Measurements from ENCODE around the gene CSF3R. TPM values are rescaled to one million over a fixed set of nuclear protein-coding genes. Genes with fewer than 3 reads are reported as not detected.

Gene CSF3R
- total and polyA plus RNA-seq, 2 donors (not counting 1 experiment from before 2014, with no cell fraction given), result 0.30 to 6.3 TPM

DNA sequence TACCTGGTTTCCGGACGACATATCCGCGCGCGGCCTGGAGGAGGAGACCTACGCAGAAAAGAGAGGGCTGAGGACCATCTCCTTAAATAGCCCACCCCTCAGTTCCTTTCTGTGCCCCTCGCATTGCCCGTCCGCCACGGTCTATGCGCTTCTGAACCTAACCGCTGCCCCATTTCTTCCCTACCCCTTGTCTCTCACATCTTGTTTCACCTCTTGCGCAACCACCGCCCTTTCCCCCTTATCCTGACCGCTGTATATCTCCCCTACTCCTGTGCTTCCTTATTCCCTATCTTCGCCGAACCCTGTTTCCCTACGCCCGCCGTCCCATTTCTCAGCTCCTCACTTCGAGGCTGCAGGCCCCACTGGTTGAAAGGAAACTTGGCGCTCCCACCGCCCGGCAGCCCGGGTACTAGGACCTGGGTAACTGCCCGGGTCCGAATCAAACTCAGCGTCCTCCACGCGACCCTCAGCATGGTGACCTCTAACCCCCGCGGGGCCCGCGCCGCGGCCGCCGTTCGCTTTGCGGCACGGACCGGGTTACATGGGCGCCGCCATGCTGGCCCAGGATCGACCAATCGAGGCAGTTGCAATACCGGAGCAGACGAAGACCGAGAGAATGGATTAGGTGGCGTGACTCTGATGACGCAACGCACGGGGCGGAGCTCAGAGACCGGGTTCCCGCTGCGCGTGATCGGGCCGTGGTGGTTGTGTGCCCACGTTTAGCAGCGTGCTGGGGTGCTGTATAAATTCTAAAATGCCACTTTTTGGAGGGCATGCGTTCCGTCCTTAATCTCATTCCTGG, 18.7 kb downstream of the CSF3R start, which contains the start of gene MRPS15:
TSS of gene MRPS15 (minus strand) at position 582 of the 802 bp plus-strand sequence. CDS start at position 473, 109 bp downstream.
- ChIA-PET CTCF (interaction anchor here (0.8 to 1.4 kb wide), 4 partner anchors 13 to 314 kb away, joined by 3 to 7 read pairs (median 4); partner anchors contain the start of gene TRAPPC3), POLR2A (interaction anchor here (0.7 to 1.3 kb wide), 7 partner anchors 13 to 1228 kb away, joined by 3 to 20 read pairs (median 3); partner anchors contain the start of genes CDCA8, OSCP1, SH3D21 and TRAPPC3)
- Histone ChIP-seq H2AFZ (ENCODE audit: insufficient read depth, low read depth, low read length, poor library complexity, severe bottlenecking) (peak within 1 kb of the TSS; percentile 99), H3K36me3 (replicated peaks in 1 of 2; ENCODE audit: control extremely low read depth in 1 of 2, control insufficient read depth in 1 of 2, extremely low read depth in 1 of 2, insufficient read depth in 2 of 2, low read length in 1 of 2) (peaks cover 8 to 16% of the 10 kb centered on the region in 2 experiments), H3K9ac (ENCODE audit: low read length) (peak within 1 kb of the TSS; percentile 97), H3K27me3 (replicated peaks in 1 of 4; ENCODE audit: control extremely low read depth in 1 of 4, control insufficient read depth in 3 of 4, insufficient read depth in 4 of 4, low read length in 3 of 4) (no peaks in the 10 kb centered on the region), H3K4me1 (ENCODE audit: control insufficient read depth in 2 of 2, insufficient read depth in 2 of 2, low read length in 2 of 2) (peaks cover 11 to 17% of the 10 kb centered on the region in 2 donors), H3K4me2 (replicated peaks; ENCODE audit: low read depth, low read length, poor library complexity, severe bottlenecking) (peak within 1 kb of the TSS; percentile 96), H3K4me3 (ENCODE audit: control extremely low read depth in 1 of 5, extremely low read depth in 1 of 5, insufficient read depth in 1 of 5, low read depth in 2 of 5, low read length in 4 of 5) (peak within 1 kb of the TSS; percentile 75 to 96 (median 89)), H3K79me2 (ENCODE audit: control insufficient read depth, insufficient read depth, low read length) (peaks cover 10% of the 10 kb centered on the region), H4K20me1 (ENCODE audit: control insufficient read depth, insufficient read depth, low read length, poor library complexity, severe bottlenecking) (peaks cover 4% of the 10 kb centered on the region), H3K27ac (ENCODE audit: low read length in 2 of 2) (peak within 1 kb of the TSS; percentile 87 to 99), H3K9me3 (ENCODE audit: control extremely low read depth in 1 of 3, control insufficient read depth in 2 of 3, insufficient read depth in 1 of 3, low read length in 2 of 3) (no peaks in the 10 kb centered on the region)
- under 1% methylated on average over 61 of the region's 65 CpGs for WGBS (ENCODE audit: insufficient coverage)
- intact Hi-C loops (cut with micrococcal nuclease), result loop anchor here (1.0 to 2.0 kb wide), 3 partner anchors 14 to 1229 kb away; partner anchors contain the start of genes CDCA8 and OSCP1
- ATAC-seq (ENCODE audit: low read depth) (peak; percentile 98), DNase-seq (peak; percentile 97)
- TF ChIP-seq EZH2 (IDR thresholded peaks at IDR 0.05; ENCODE audit: borderline replicate concordance, insufficient read depth, low read depth, low read length, poor library complexity, severe bottlenecking), result no peak
- TF ChIP-seq, protein P1, sequence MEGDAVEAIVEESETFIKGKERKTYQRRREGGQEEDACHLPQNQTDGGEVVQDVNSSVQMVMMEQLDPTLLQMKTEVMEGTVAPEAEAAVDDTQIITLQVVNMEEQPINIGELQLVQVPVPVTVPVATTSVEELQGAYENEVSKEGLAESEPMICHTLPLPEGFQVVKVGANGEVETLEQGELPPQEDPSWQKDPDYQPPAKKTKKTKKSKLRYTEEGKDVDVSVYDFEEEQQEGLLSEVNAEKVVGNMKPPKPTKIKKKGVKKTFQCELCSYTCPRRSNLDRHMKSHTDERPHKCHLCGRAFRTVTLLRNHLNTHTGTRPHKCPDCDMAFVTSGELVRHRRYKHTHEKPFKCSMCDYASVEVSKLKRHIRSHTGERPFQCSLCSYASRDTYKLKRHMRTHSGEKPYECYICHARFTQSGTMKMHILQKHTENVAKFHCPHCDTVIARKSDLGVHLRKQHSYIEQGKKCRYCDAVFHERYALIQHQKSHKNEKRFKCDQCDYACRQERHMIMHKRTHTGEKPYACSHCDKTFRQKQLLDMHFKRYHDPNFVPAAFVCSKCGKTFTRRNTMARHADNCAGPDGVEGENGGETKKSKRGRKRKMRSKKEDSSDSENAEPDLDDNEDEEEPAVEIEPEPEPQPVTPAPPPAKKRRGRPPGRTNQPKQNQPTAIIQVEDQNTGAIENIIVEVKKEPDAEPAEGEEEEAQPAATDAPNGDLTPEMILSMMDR (IDR thresholded peaks at IDR 0.05), result no peak
- no peaks in the 10 kb centered on the region for H3K27me3 Mint-ChIP-seq
- H3K4me3 Mint-ChIP-seq, result peak within 1 kb of the TSS; percentile 92
- H3K4me1 Mint-ChIP-seq, result peaks cover 27% of the 10 kb centered on the region
- no peaks in the 10 kb centered on the region for H3K9me3 Mint-ChIP-seq (ENCODE audit: insufficient read depth)
- H3K27ac Mint-ChIP-seq, result peak within 1 kb of the TSS; percentile 98
